GM19328 (cell line): ENCODE measurements around the gene ANTXR2.
"Not testable (repeated sequence)": the region's sequence is repeated elsewhere in the genome, so short reads cannot be mapped to it uniquely, and the experiment has no call there.

ENCODE experiments used
- ATAC-seq: cut with Tn5 transposase; IDR thresholded peaks from one replicate; pipeline ENCODE4 v1.9.1; 2021; ENCODE audit warnings: mild to moderate bottlenecking, moderate library complexity; ENCODE audit not compliant: unreplicated experiment

ANTXR2 gene

GRCh38 chr4:79996851-79997250, 76.2 kb downstream of the ANTXR2 start:
- ATAC-seq, result no peak

DNA sequence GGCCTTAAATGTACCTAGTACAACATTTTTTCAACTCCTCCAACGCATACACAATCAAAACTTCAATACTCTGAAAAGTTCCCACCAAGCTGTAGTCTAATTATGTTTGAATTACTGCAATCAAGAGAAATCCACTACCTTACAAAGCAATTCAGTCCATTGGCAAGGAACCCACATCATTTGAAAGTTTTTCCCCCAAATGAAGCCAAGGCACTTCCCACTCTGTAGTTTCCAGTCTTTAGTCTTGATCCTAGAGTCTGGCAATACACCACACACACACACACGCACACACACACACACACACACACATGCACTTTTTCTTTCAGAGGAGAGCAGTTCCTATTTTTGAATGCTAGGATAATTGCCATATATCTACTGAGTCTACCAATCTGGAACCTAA, 79.6 kb downstream of the ANTXR2 start:
- no peak for ATAC-seq

GRCh38 chr4:79991601-79992000, 81.4 kb downstream of the ANTXR2 start:
- no peak for ATAC-seq

DNA sequence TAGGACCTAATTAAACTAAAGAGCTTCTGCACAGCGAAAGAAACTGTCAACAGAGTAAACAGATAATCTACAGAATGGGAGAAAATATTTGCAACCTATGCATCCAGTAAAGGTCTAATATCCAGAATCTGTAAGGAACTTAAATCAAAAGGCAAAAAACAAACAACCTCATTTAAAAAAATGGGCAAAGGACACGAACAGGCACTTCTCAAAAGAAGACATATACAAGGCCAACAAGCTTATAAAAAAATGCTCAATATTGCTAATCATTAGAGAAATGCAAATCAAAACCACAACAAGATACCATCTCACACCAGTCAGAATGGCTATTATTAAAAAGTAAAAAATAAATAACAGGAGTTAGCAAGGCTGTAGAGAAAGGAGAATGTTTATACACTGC, 81.9 kb downstream of the ANTXR2 start:
- ATAC-seq, result not testable (repeated sequence)

GRCh38 chr4:79987401-79987800, 85.6 kb downstream of the ANTXR2 start:
- no peak for ATAC-seq

DNA sequence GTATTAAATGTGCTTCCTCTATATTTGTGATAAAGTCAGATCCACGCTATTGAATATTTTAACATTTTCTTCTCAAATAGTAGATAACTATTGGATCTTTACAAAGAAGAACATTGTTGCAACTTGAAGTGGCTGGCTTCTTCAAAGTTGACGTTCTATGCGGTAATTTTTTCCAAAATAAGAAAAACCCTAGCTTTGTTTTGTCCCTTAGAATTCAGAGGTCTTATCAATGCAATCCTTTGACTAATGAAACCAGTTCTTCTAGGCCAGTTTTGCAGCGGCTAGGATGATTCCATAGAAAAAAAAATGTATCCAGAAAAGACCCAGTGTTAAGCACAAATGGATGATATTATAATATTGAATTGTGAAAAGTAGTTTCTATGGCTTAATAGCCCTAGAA, 89.6 kb downstream of the ANTXR2 start:
- ATAC-seq, result no peak

DNA sequence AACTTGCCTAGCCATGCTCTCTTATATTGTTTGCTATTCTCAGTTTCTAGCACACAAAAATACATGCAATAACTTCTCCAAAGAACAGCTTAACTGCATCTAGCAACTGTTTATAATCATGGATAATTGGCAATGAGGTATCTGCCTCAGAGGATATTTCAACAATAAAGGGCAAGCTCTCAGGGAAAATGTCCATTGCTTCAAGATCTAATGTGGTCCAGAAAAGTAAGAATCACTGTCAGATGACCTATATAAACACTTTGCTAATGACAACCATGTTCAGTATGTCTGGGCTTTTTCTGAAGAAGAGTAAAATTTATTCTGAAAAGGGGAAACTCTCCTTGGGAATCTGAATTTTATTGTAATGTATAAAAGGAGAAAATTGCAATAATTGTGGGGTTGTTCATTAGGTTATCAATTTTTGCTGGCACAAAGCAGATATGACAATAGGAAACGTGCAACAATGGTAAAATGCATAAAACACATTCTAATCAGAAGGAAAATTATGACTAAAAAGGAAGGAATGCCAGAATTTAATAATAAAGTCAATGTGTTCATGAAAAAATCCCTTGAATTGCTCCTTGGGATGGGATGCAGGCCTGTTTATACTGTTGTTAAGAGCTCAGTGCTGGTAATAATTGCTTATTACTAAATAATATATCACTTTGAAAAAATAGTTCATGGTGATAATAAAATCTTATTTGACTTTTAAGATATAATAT, 90.3 kb downstream of the ANTXR2 start:
- no peak for ATAC-seq

GRCh38 chr4:79980448-79980847, 92.6 kb downstream of the ANTXR2 start:
- ATAC-seq, result no peak

DNA sequence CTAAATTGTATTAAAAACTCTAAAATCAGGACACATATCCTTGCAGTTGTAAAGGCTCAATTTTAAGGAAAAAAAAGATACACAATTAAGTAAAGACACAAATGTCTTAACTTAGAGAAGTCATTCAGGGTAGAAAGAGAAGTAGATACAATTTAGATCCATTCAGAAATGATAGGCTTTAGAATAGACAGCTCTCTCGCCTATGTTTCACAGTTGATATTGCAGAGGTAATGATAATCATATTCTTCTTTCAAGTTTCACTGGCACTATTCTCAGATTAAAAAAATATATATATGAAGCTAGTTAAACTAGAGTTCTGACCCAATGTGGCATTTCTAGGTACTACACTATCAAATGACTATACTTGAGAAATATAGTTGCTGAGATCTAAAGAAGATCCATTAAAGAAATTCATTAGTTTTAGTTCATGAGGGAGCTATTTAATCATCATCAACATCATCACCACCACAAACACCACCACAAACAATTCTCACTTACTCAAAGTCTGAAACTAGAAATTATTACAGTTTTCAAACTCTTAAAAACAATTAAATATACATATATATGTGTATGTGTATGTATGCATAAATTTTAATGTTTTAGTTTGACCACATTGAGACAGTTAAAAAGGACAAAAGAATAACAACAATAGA, 93.1 kb downstream of the ANTXR2 start:
- no peak for ATAC-seq

DNA sequence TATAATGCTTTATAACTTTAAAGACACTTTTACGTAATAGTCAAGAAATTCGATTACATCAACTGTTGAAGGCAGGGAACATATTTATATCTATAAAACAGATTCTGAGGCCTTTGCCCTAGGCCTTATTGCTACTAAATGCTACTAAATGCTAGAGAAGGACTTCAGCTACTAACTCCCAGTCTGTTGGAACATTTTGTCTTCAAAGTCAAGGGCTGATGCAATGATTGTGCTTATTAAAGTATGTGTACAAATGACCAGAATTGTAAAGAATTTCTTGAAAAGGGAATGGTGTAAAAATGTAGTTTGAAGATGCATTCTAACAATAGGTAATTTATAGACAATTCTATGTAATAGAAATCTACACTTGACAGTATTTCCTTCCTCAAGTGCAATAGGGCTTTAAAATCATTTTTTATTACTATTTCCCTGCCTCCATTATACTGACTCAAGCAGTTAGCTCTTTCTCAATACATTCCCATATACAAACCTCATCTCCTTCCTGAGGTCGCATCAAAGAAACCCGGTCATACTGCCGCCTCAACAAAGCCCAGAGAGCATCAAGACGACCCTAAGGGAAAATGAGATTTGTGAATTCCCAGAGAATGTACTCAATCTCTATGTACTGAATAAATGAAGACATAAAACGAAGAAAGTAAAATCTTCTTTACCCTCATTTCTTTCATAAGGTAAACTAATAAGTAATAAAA, 95.7 kb downstream of the ANTXR2 start:
- ATAC-seq, result no peak

DNA sequence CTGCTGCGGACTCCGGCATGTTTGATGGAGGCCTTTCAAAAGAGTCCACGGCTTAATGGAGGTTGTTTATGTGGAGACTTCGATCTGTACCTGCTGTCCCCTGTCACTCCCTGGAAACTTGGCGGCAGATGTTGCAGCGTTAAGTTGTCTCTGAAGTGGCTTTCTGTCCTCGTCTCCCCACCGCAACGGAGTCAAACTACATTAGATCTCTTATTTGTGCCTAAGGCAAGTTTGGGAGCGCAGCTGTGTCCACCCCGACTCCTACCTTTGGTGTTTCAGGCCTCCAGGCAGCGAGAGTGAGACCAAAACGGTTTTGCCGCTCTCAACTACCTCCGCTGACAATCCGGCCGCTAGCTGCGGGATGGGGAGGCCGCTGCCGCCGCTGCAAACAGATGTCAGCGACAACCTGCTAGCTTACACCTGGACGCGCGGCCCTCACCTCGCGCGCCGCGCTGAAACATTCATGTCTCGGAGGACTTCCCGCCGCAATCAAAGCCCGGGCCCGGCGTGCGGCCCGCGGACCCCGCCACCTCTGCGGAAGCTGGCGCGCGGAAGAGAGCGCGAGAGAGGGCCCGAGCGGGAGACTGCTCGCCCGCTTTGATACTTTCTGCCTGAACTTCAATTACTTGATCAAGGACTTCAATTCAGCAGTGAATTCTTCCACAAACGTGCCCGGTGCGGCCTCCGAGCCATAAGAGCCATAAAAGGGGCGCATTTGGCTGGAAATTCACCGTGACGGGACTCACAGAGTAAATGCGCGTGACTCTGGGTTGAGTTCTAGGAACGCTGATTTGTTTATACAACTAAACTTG, 108.4 kb downstream of the ANTXR2 start:
- no peak for ATAC-seq

DNA sequence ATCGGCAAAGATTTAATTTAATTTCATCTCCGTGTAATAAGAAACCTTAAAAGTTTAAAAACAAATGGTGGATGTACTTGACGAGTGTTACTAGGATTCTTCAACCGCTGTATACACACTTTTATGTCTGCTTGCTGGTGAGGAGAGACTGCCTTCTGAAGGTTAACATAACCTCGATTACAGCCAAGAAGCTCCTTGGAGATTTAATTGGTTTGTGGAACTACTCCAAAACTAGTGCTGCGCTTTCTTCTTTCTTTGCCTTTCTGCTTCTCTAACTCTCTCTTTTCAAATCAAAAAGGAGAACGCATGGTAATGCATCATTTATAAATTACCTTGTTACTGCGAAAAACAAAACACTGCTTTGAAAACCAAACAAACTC, 109.0 kb downstream of the ANTXR2 start:
- ATAC-seq, result no peak

DNA sequence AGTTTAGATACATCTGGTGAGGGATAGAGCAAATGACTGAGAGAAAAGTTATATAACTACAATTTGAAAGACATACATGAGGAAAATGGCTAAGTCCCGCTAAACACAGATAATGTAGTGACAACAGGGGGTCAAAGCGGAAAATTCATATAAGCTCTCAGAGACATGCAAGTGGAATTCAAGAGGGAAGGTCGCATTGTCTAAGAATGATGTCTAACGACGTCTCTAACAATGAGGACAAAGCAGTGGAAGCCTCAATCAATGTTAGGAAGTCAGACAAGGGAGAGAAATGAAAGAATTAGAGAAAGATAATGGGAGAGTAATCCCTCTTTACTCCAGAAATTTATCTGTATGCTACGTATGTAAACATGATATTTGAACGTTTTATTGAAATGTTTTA, 113.4 kb downstream of the ANTXR2 start:
- no peak for ATAC-seq

- no peak for ATAC-seq
Measured at GRCh38 chr4:79958466-79959264, 114.4 kb downstream of the ANTXR2 start.

DNA sequence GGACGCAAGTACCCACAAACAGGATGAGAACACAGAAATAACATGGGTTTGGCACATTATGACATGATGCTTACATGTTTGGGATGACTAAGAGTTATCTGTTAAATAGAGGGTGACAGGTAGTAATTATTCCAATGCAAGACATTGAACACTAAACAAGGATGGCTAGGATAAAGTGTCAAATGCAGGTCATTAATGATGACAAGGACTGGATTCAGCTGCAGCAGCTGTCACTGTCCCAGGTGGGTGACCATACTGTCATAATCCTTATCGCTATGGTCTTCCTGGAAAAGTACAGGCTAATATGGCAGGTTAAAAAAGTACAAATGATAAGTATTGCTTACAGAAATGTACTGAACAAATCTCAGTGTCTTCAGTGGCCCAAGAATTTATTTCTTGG, 123.9 kb downstream of the ANTXR2 start:
- ATAC-seq, result no peak

DNA sequence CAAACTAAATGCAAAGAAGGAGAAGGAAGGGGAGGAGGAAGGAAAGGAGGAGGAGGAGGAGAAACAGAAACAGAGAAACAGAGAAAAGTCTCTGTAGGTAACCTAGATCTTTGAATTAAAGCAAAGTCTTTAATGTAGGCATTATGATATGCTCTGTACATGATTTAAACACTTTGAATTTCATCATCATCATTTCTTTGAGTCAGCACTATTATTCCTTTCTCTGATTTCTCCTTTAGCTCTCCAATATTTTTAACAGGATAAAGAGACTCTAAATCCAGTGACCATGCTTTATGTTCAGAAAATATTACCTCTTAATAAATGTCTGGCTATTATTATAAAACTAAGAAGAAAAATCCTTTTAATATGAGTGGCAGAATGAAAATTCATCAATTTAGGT, 124.3 kb downstream of the ANTXR2 start:
- ATAC-seq, result no peak

- ATAC-seq, result no peak
Measured at GRCh38 chr4:79948261-79948660, 124.8 kb downstream of the ANTXR2 start.

DNA sequence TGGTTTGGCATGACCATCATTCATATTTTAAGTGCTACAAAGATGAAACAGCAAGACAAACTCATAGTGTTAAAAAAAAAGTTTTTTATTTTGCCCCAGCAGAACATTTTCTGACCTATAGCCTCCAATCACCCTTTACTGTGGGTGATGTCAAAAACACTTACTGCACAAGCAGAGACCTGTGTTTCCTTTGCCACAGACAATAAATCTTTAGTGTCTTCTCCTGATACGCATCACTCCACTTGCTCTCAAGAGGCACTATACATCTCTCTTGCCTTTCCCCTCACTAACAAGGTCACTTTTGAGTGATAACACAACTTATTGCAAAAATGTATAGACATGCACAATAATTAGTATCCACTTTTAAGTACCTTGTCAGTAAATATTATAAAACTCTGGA, 125.6 kb downstream of the ANTXR2 start:
- no peak for ATAC-seq

DNA sequence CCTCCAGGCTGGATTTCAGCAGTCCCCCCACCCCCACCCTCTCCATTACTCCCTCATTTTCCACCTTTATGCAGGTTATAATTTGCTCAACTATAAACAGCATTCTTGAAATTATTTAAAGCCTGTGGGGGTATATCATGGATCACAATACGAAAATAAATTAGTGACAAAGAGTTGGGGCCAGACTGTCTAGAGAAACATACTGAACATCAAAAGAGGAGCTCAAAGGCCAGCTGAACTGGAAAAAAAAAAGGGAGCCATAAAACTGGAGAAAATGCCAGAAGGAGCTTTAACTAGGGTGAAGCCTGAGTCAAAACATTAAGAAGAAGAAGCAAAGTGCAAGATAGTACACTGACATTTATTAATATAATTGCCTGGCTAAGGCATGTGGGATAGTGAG, 137.8 kb downstream of the ANTXR2 start:
- no peak for ATAC-seq

GRCh38 chr4:79934660-79935059, 138.4 kb downstream of the ANTXR2 start:
- ATAC-seq, result no peak

DNA sequence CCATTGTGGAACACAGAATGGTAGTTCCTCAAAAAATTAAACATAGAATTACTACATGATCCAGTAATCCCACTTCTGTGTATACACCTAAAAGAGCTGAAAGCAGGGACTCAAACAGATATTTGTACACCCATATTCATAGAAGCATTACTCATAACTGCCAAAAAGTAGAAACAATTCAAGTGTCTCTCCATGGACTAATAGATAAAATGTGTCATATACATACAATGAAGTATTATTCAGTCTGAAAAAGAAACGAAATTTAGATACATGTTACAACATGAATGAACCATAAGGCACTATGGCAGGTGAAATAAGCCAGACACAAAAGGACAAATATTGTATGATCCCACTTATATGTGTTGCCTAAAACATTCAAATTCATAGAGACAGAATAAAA, 145.1 kb downstream of the ANTXR2 start:
- ATAC-seq, result no peak
